HG03103 (cell line): ENCODE data around the gene PLEKHG4.

Experiments used
- ATAC-seq: cut with Tn5 transposase; IDR thresholded peaks from one replicate; pipeline ENCODE4 v1.9.1; 2021; ENCODE audit warnings: low read depth; ENCODE audit not compliant: unreplicated experiment

PLEKHG4 gene

GRCh38 chr16:67284699-67285646 is 5.6 kb downstream of the PLEKHG4 start:
- no peak for ATAC-seq

- no peak for ATAC-seq
Measured at GRCh38 chr16:67286441-67287235, 7.3 kb downstream of the PLEKHG4 start.

- ATAC-seq = no peak
Measured at GRCh38 chr16:67287960-67288359, 8.6 kb downstream of the PLEKHG4 start.

GRCh38 chr16:67291461-67291860 is 12.1 kb downstream of the PLEKHG4 start:
- no peak for ATAC-seq

GRCh38 chr16:67294171-67294757 is 14.9 kb downstream of the PLEKHG4 start:
- ATAC-seq = no peak

- ATAC-seq = no peak
Measured at GRCh38 chr16:67294938-67295361, 15.6 kb downstream of the PLEKHG4 start.

GRCh38 chr16:67296420-67296819 is 17.1 kb downstream of the PLEKHG4 start:
- no peak for ATAC-seq

- no peak for ATAC-seq
Measured at GRCh38 chr16:67298277-67298676, 18.9 kb downstream of the PLEKHG4 start.

GRCh38 chr16:67299269-67299668 is 19.9 kb downstream of the PLEKHG4 start:
- no peak for ATAC-seq

- ATAC-seq = no peak
Measured at GRCh38 chr16:67301080-67301782, 21.9 kb downstream of the PLEKHG4 start.

GRCh38 chr16:67302076-67302475 is 22.7 kb downstream of the PLEKHG4 start:
- ATAC-seq = no peak

- ATAC-seq = no peak
Measured at GRCh38 chr16:67302970-67303369, 23.6 kb downstream of the PLEKHG4 start.

- ATAC-seq = no peak
Measured at GRCh38 chr16:67304020-67304419, 24.7 kb downstream of the PLEKHG4 start.

- ATAC-seq = no peak
Measured at GRCh38 chr16:67305216-67306071, 26.1 kb downstream of the PLEKHG4 start.

GRCh38 chr16:67310561-67310960 is 31.2 kb downstream of the PLEKHG4 start:
- no peak for ATAC-seq

- ATAC-seq = peak; percentile 70
Measured at GRCh38 chr16:67311607-67312488, 32.5 kb downstream of the PLEKHG4 start.

- no peak for ATAC-seq
Measured at GRCh38 chr16:67312719-67313118, 33.4 kb downstream of the PLEKHG4 start.

- ATAC-seq = no peak
Measured at GRCh38 chr16:67317853-67318252, 38.5 kb downstream of the PLEKHG4 start.

- ATAC-seq = no peak
Measured at GRCh38 chr16:67326115-67326471, 46.8 kb downstream of the PLEKHG4 start.
